Placental epithelial cell (primary cell): ENCODE data around the gene ZNF800. TPM values are rescaled to one million over a fixed set of nuclear protein-coding genes. Genes with fewer than 3 reads are reported as not detected.

Experiments used
- total RNA-seq: library from RNA; depleted of rRNA; stranded (reverse); fragments of >200 nt; gene quantifications from 2 replicates; pipeline ENCODE4 v1.2.3, GENCODE V29; 2012

The ZNF800 gene
- total RNA-seq, result 19.6 and 23.9 TPM in 2 replicates

GRCh38 chr7:127392566-127393367, at the start of gene ZNF800:
Gene ZNF800, minus strand, starts transcription at chr7:127392708. Its CDS starts 1,151 bp downstream, at chr7:127391557.

Other genes starting within 250 kb of the ZNF800 start
- gene GRM8, start 139.8 kb downstream of the ZNF800 start, total RNA-seq, result 0.43 TPM in 1 of 2 replicates, not detected in the other
- gene GCC1, start 192.9 kb upstream of the ZNF800 start, total RNA-seq, result 20.8 and 22.7 TPM in 2 replicates
- gene ARF5, start 195.7 kb upstream of the ZNF800 start, total RNA-seq, result 186 and 264 TPM in 2 replicates
- gene FSCN3, start 201.0 kb upstream of the ZNF800 start, total RNA-seq, result 0.98 and 2.0 TPM in 2 replicates
- gene PAX4, start 225.4 kb upstream of the ZNF800 start, total RNA-seq, result not detected in 2 replicates